ENCODE measurements around the gene SLC25A21.

DNA sequence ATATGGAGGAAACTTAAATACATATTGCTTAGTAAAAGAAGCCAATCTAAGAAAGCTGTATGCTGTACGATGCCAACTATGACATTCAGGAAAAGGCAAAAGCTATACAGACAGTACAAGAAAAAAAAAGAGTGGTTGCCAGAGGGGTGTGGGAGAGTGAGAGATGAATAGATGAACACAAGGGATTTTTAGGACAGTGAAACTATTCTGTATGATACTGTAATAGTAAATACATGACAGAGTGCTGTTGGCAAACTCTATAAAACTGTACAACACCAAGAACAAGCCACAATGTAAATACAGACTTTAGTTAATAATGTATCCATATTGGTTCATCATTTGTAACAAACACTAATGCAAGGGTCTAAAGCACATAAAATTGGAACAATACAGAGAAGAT, 14.5 kb upstream of the SLC25A21 start:
- TF ChIP-seq, protein P1, sequence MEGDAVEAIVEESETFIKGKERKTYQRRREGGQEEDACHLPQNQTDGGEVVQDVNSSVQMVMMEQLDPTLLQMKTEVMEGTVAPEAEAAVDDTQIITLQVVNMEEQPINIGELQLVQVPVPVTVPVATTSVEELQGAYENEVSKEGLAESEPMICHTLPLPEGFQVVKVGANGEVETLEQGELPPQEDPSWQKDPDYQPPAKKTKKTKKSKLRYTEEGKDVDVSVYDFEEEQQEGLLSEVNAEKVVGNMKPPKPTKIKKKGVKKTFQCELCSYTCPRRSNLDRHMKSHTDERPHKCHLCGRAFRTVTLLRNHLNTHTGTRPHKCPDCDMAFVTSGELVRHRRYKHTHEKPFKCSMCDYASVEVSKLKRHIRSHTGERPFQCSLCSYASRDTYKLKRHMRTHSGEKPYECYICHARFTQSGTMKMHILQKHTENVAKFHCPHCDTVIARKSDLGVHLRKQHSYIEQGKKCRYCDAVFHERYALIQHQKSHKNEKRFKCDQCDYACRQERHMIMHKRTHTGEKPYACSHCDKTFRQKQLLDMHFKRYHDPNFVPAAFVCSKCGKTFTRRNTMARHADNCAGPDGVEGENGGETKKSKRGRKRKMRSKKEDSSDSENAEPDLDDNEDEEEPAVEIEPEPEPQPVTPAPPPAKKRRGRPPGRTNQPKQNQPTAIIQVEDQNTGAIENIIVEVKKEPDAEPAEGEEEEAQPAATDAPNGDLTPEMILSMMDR (conservative IDR thresholded peaks at IDR 0.05 in 1 of 2, IDR thresholded peaks at IDR 0.05 in 1 of 2; ENCODE audit: low read depth in 1 of 2, low read length in 2 of 2) = no peak
- TF ChIP-seq EZH2 (IDR thresholded peaks at IDR 0.05; ENCODE audit: low read length, missing control alignments) = no peak
